ENCODE measurements around the gene MYPOP. TPM values are rescaled to one million over a fixed set of nuclear protein-coding genes. Genes with fewer than 3 reads are reported as not detected.

Gene MYPOP
- total RNA-seq, 1 donor = 2.6 TPM

DNA sequence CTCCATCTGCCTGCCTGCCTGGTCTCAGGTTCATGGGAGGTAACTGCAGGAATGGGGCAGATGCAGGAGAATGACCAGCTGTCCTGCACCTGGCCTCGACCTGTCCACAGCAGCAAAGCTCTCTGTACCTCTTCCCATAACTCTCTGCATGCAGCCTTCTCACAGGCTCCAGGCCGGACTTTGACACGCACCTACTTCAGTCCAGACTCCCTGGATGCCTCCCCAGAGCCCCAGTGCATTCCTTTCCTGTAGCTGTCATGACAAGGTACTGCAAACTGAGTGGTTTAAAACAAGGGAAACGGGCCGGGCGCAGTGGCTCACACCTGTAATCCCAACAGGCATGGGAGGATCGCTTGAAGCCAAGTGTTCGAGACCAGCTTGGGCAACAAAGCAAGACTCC lies 8.9 kb upstream of the MYPOP start:
- TF ChIP-seq, protein P1, sequence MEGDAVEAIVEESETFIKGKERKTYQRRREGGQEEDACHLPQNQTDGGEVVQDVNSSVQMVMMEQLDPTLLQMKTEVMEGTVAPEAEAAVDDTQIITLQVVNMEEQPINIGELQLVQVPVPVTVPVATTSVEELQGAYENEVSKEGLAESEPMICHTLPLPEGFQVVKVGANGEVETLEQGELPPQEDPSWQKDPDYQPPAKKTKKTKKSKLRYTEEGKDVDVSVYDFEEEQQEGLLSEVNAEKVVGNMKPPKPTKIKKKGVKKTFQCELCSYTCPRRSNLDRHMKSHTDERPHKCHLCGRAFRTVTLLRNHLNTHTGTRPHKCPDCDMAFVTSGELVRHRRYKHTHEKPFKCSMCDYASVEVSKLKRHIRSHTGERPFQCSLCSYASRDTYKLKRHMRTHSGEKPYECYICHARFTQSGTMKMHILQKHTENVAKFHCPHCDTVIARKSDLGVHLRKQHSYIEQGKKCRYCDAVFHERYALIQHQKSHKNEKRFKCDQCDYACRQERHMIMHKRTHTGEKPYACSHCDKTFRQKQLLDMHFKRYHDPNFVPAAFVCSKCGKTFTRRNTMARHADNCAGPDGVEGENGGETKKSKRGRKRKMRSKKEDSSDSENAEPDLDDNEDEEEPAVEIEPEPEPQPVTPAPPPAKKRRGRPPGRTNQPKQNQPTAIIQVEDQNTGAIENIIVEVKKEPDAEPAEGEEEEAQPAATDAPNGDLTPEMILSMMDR (IDR thresholded peaks at IDR 0.05; ENCODE audit: insufficient read depth, low read depth, low read length) = no peak
- no peak overlapping the region for H3K4me3 ChIP-seq (ENCODE audit: low read depth, low read length)
- DNase-seq (ENCODE audit: low read depth) = no peak

GRCh38 chr19:45908956-45909355 lies 6.5 kb upstream of the MYPOP start:
- TF ChIP-seq, protein P1 (IDR thresholded peaks at IDR 0.05; ENCODE audit: insufficient read depth, low read depth, low read length) = no peak
- no peak overlapping the region for H3K4me3 ChIP-seq (ENCODE audit: low read depth, low read length)
- DNase-seq (ENCODE audit: low read depth) = no peak

GRCh38 chr19:45906221-45906620 lies 3.8 kb upstream of the MYPOP start:
- TF ChIP-seq, protein P1 (IDR thresholded peaks at IDR 0.05; ENCODE audit: insufficient read depth, low read depth, low read length) = no peak
- DNase-seq (ENCODE audit: low read depth) = no peak
- no peak overlapping the region for H3K4me3 ChIP-seq (ENCODE audit: low read depth, low read length)

- no peak for DNase-seq (ENCODE audit: low read depth)
- TF ChIP-seq, protein P1 (IDR thresholded peaks at IDR 0.05; ENCODE audit: insufficient read depth, low read depth, low read length) = no peak
- H3K4me3 ChIP-seq (ENCODE audit: low read depth, low read length) = no peak overlapping the region
Measured at GRCh38 chr19:45905011-45905410, 2.6 kb upstream of the MYPOP start.

DNA sequence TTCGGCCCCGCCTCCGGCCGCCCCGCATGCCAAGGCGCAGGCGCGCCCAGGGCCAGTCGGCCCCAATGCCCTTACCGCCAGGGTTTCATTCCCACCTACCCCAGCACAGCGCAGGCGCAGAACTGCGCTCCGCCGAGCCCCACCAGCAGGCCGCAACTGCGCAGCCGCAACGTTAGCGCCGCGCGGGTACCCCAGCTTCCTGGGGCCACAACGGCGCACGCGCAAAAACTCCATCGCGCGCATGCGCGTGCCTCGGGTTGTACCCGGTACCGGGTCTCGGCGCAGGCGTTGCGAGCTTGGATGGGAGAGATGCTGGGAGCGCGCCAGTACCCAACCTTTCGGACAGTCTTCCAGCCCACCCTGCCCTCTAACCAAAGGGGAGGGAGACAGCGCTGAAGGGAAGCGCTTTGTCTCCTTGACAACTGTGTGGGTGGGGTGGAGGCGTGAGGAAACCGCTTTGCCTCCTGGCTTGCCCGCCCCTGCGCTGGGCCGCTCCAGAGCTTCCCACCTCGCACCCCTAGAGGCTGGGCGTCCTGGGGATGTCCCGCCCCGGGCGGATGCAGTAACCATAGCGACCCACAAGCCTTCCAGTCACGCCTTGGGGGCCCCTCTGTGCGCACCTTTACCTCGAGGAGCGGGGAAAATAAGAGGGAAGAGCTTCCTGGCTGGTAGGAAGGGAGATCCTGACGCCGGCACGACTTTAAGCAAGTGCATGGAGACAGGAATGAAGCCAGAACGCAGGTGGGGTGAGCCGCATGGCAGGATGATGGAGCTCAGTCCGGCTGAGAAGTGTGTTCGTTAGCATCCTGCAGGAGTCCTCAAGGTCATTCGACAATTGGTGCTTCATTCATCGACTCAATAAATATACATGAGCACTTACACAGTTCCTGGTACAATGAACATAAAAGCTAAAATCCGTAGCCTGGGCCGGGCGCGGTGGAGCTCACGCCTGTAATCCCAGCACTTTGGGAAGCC lies 525 bp upstream of the MYPOP start:
- peak; percentile 97 for DNase-seq (ENCODE audit: low read depth)
- TF ChIP-seq, protein P1 (IDR thresholded peaks at IDR 0.05; ENCODE audit: insufficient read depth, low read depth, low read length) = no peak
- peak overlapping the region; percentile 93 for H3K4me3 ChIP-seq (ENCODE audit: low read depth, low read length)

- peak overlapping the region; percentile 93 for H3K4me3 ChIP-seq (ENCODE audit: low read depth, low read length)
- TF ChIP-seq, protein P1 (IDR thresholded peaks at IDR 0.05; ENCODE audit: insufficient read depth, low read depth, low read length) = no peak
- DNase-seq (ENCODE audit: low read depth) = peak; percentile 66
Measured at GRCh38 chr19:45901432-45901911, 941 bp downstream of the MYPOP start.

All from fibroblast of villous mesenchyme (primary cell).